Naive thymus-derived CD4-positive, alpha-beta T cell (primary cell): ENCODE measurements around the gene VPS9D1. TPM values are rescaled to one million over a fixed set of nuclear protein-coding genes. Genes with fewer than 3 reads are reported as not detected.

ENCODE experiments used
- ATAC-seq: fragments of 150-1000 bp; cut with Tn5 transposase; 2 replicates; pipeline ENCODE4 v1.10.0; 2021; ENCODE audit warnings: mild to moderate bottlenecking, moderate library complexity
- CTCF ChIA-PET: fragments of 350-600 bp; sonication (Branson Sonifier 250); formaldehyde crosslinking; loops from one replicate; lab custom pipeline; 2021; ENCODE audit warnings: antibody characterized with exemption; lab: Charles Lee
- POLR2A ChIA-PET: fragments of 350-600 bp; sonication (Branson Sonifier 250); formaldehyde crosslinking; loops from one replicate; lab custom pipeline; 2021; ENCODE audit warnings: antibody characterized with exemption, inconsistent platforms; lab: Charles Lee
- DNase-seq, 9 donors: peaks; one replicate each; pipeline versions ENCODE4 v3.0.0 to v3.0.0-alpha.2; 2020 to 2022; ENCODE audit warnings: mixed read lengths in 1 of 9
- H3K27ac ChIP-seq: one replicate; pipeline ENCODE4 v1.7.0; 2013; ENCODE audit warnings: mild to moderate bottlenecking, low read depth, low read length, moderate library complexity
- H3K27me3 ChIP-seq, 2 donors: one replicate each; pipeline ENCODE4 v1.7.0; 2013; ENCODE audit warnings: low read length in 2 of 2, mild to moderate bottlenecking in 2 of 2, moderate library complexity in 2 of 2; ENCODE audit not compliant: control insufficient read depth in 2 of 2, insufficient read depth in 2 of 2
- H3K36me3 ChIP-seq, 3 experiments: 1 replicate in 2 of 3; 2 replicates in 1 of 3; pipeline ENCODE4 v1.7.0; 2013; ENCODE audit warnings: low read length in 3 of 3, mild to moderate bottlenecking in 3 of 3, moderate library complexity in 1 of 3; ENCODE audit not compliant: insufficient read depth in 3 of 3, control insufficient read depth in 2 of 3
- H3K4me1 ChIP-seq, 2 donors: one replicate each; pipeline ENCODE4 v1.7.0; 2013; ENCODE audit warnings: low read length in 2 of 2, mild to moderate bottlenecking in 2 of 2, moderate library complexity in 1 of 2; ENCODE audit not compliant: control insufficient read depth in 2 of 2, insufficient read depth in 2 of 2
- H3K4me3 ChIP-seq: 2 replicates; pipeline ENCODE4 v1.7.0; 2013; ENCODE audit warnings: mild to moderate bottlenecking, low read length
- H3K9me3 ChIP-seq, 3 experiments: 1 replicate in 2 of 3; 2 replicates in 1 of 3; pipeline ENCODE4 v1.7.0; 2013; ENCODE audit warnings: low read length in 3 of 3; ENCODE audit not compliant: control insufficient read depth in 2 of 3
- H3K27ac Mint-ChIP-seq, 9 donors: one replicate each; pipeline ENCODE4 v1.8.0; 2020 to 2022; ENCODE audit warnings: mixed read lengths in 9 of 9, mild to moderate bottlenecking in 8 of 9, moderate library complexity in 5 of 9, inconsistent platforms in 2 of 9
- H3K27me3 Mint-ChIP-seq, 5 donors: one replicate each; pipeline ENCODE4 v1.8.0; 2021 to 2022; ENCODE audit warnings: mixed read lengths in 5 of 5, mild to moderate bottlenecking in 1 of 5
- H3K36me3 Mint-ChIP-seq, 5 donors: one replicate each; pipeline ENCODE4 v1.8.0; 2020 to 2022; ENCODE audit warnings: mixed read lengths in 5 of 5, mild to moderate bottlenecking in 3 of 5, inconsistent platforms in 1 of 5
- H3K4me1 Mint-ChIP-seq, 7 donors: one replicate each; pipeline ENCODE4 v1.8.0; 2020 to 2022; ENCODE audit warnings: mixed read lengths in 7 of 7, mild to moderate bottlenecking in 3 of 7, inconsistent platforms in 1 of 7
- H3K4me3 Mint-ChIP-seq, 10 donors: one replicate each; pipeline ENCODE4 v1.8.0; 2020 to 2022; ENCODE audit warnings: mild to moderate bottlenecking in 10 of 10, mixed read lengths in 10 of 10, moderate library complexity in 6 of 10, inconsistent platforms in 2 of 10
- H3K9me3 Mint-ChIP-seq, 11 donors: one replicate each; pipeline ENCODE4 v1.8.0; 2020 to 2022; ENCODE audit warnings: mixed read lengths in 11 of 11, mild to moderate bottlenecking in 4 of 11, inconsistent platforms in 1 of 11, moderate library complexity in 1 of 11
- intact Hi-C, 2 donors: fragments of 100-400 bp; cut with micrococcal nuclease; formaldehyde crosslinking; loops; one replicate each; pipeline ENCODE4 v1.15.1; 2023
- polyA plus RNA-seq, 2 donors: library from polyadenylated mRNA; unstranded; fragments of 300-500 nt; fragmentation: Illumina TruSeq; gene quantifications; one replicate each; pipeline ENCODE4 v1.2.3, GENCODE V29; 2021
- total RNA-seq, 6 experiments: library from RNA in 5 of 6; stranded (reverse) in 5 of 6; gene quantifications; 1 replicate in 5 of 6; 2 replicates in 1 of 6; pipeline ENCODE4 v1.2.3 and lab custom pipeline; 2021 to 2026

Gene VPS9D1
- total and polyA plus RNA-seq, 7 experiments from 2014 or later: 0.93 to 28.9 (median 11.9) TPM

DNA sequence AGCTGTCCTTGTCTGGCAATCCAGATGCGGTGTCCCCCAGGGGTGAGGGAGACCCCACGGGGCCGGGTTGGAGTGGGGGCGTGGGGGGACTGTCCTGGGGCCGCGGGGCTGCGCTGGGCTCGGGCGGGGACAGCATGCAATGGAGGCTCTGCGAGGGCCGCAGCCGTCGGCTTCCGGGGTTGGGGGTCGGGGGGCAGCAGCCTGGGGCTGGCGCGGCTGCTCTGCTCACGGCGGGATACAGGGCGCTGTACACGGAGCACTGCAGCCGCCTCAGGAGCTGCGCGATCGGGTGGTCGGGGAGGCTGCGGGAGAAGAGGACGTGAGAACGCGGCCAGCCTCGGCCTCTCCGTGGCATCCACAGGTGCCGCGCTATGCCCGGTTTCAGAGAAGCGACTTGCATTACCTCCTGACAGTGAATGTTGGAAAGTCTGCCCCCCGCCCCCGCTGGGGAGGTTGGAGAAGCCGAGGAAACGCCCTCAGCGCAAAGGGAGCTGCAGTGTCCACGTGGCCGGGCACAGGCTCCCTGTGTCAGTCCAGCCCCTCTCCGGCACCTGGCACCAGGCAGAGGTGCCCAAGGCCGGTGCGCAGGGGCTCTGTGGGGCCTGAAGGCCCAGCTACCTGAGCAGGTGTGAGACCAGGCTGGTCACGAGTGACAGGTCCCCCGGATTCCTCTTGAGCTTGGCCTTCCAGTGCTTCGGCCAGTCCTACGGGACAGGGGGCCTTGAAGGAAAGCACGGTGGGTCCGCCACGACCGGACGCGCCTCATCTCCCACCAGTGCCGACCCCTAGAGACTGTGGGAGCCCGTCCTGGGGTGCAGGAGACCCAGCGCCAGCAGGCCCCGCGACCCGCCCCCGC, 9.8 kb downstream of the VPS9D1 start:
- Mint-ChIP-seq H3K27ac (no peak overlapping the region), H3K36me3 (peaks cover 0 to 5% (median 0%) of the 10 kb centered on the region in 5 donors), H3K9me3 (no peaks in the 10 kb centered on the region), H3K4me1 (peaks cover 2 to 13% (median 6%) of the 10 kb centered on the region in 7 donors), H3K27me3 (no peaks in the 10 kb centered on the region), H3K4me3 (peak overlapping the region in 2 of 10 donors; percentile 21 to 78)
- no peak for ATAC-seq
- H3K4me3 ChIP-seq: no peak overlapping the region
- ChIA-PET POLR2A (interaction anchor here (1.3 to 1.4 kb wide), 2 partner anchors 13 to 31 kb away, joined by 3 to 9 read pairs; no protein-coding TSS in a partner anchor), CTCF (interaction anchor here (1.3 kb wide), 2 partner anchors 13 to 84 kb away, joined by 3 to 6 read pairs; no protein-coding TSS in a partner anchor)
- no peaks in the 10 kb centered on the region for H3K27me3 ChIP-seq
- DNase-seq: no peak
- no peak overlapping the region for H3K27ac ChIP-seq
- H3K9me3 ChIP-seq: no peaks in the 10 kb centered on the region
- peaks cover 0 to 11% of the 10 kb centered on the region in 2 donors for H3K4me1 ChIP-seq
- no peaks in the 10 kb centered on the region for H3K36me3 ChIP-seq
- intact Hi-C loops: loop anchor here (1.0 kb wide), 2 partner anchors 9 to 10 kb away; partner anchors contain the start of gene ZNF276 (in 2 of the 2)

GRCh38 chr16:89709716-89710432, 10.8 kb downstream of the VPS9D1 start:
- Mint-ChIP-seq H3K4me3 (peak overlapping the region in 6 of 10 donors; percentile 21 to 66 (median 52)), H3K36me3 (peaks cover 0 to 4% (median 0%) of the 10 kb centered on the region in 5 donors), H3K4me1 (peaks cover 4 to 15% (median 8%) of the 10 kb centered on the region in 7 donors), H3K27ac (no peak overlapping the region), H3K9me3 (no peaks in the 10 kb centered on the region), H3K27me3 (no peaks in the 10 kb centered on the region)
- Histone ChIP-seq H3K27me3 (no peaks in the 10 kb centered on the region), H3K27ac (no peak overlapping the region), H3K4me3 (no peak overlapping the region), H3K4me1 (peaks cover 0 to 12% of the 10 kb centered on the region in 2 donors), H3K9me3 (no peaks in the 10 kb centered on the region), H3K36me3 (no peaks in the 10 kb centered on the region)
- ATAC-seq (no peak), DNase-seq (no peak)
- ChIA-PET CTCF (interaction anchor here (1.1 to 1.3 kb wide), 3 partner anchors 14 to 85 kb away, joined by 3 to 6 read pairs (median 3); no protein-coding TSS in a partner anchor), POLR2A (interaction anchor here (1.3 to 1.4 kb wide), 2 partner anchors 14 to 32 kb away, joined by 3 to 9 read pairs; no protein-coding TSS in a partner anchor)
- intact Hi-C loops: loop anchor here in 1 of 2 donors (10.0 kb wide), 1 partner anchor 465 kb away; no protein-coding TSS in a partner anchor

- Histone ChIP-seq H3K4me3 (no peak overlapping the region), H3K4me1 (peaks cover 0 to 12% of the 10 kb centered on the region in 2 donors), H3K36me3 (no peaks in the 10 kb centered on the region), H3K27me3 (no peaks in the 10 kb centered on the region), H3K27ac (no peak overlapping the region), H3K9me3 (no peaks in the 10 kb centered on the region)
- Mint-ChIP-seq H3K4me1 (peaks cover 4 to 15% (median 7%) of the 10 kb centered on the region in 7 donors), H3K9me3 (no peaks in the 10 kb centered on the region), H3K27me3 (no peaks in the 10 kb centered on the region), H3K27ac (no peak overlapping the region), H3K36me3 (no peaks in the 10 kb centered on the region), H3K4me3 (no peak overlapping the region)
- DNase-seq (no peak), ATAC-seq (no peak)
- ChIA-PET POLR2A (interaction anchor here (1.0 to 1.4 kb wide), 2 partner anchors 8 to 14 kb away, joined by 3 to 6 read pairs; no protein-coding TSS in a partner anchor), CTCF (interaction anchor here (0.7 to 6.8 kb wide), 4 partner anchors 9 to 151 kb away, joined by 3 to 138 read pairs (median 3); no protein-coding TSS in a partner anchor)
- intact Hi-C loops: loop anchor here in 1 of 2 donors (10.0 kb wide), 1 partner anchor 464 kb away; no protein-coding TSS in a partner anchor
Observed at GRCh38 chr16:89709166-89709565, 11.5 kb downstream of the VPS9D1 start.

DNA sequence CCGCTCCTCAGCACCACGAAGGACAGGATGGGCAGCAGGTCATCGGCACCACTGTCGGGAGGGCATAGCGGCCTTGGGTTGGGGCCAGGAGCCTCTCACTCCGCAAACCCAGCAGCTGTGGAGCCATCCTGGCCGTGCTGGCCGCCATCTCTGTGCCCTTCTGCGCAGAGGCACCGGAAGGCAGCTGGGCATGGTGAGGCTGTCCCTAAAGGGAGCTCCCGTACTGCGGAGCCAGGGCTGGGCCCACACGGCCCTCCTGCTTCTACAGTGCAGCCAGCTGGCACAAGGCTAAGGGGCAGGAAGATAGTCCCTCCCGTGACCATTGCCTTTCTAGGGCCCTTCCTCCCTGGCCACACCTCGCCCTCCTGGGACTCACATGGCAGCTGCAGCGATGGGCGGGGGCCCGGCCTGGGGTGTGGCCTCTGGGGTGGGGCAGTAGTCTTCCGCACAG, 12.2 kb downstream of the VPS9D1 start:
- H3K27me3 Mint-ChIP-seq: no peaks in the 10 kb centered on the region
- no peaks in the 10 kb centered on the region for H3K27me3 ChIP-seq
- H3K9me3 ChIP-seq: no peaks in the 10 kb centered on the region
- no peaks in the 10 kb centered on the region for H3K36me3 ChIP-seq
- H3K27ac Mint-ChIP-seq: no peak overlapping the region
- peaks cover 4 to 15% (median 7%) of the 10 kb centered on the region in 7 donors for H3K4me1 Mint-ChIP-seq
- peaks cover 0 to 12% of the 10 kb centered on the region in 2 donors for H3K4me1 ChIP-seq
- H3K4me3 ChIP-seq: no peak overlapping the region
- H3K4me3 Mint-ChIP-seq: no peak overlapping the region
- intact Hi-C loops: loop anchor here in 1 of 2 donors (10.0 kb wide), 1 partner anchor 464 kb away; no protein-coding TSS in a partner anchor
- no peaks in the 10 kb centered on the region for H3K9me3 Mint-ChIP-seq
- DNase-seq: no peak
- no peaks in the 10 kb centered on the region for H3K36me3 Mint-ChIP-seq
- POLR2A ChIA-PET: interaction anchor here (0.6 to 1.4 kb wide), 3 partner anchors 9 to 15 kb away, joined by 3 to 6 read pairs (median 3); no protein-coding TSS in a partner anchor
- no peak overlapping the region for H3K27ac ChIP-seq
- CTCF ChIA-PET: interaction anchor here (0.7 to 6.8 kb wide), 6 partner anchors 8 to 152 kb away, joined by 3 to 138 read pairs (median 4); no protein-coding TSS in a partner anchor
- ATAC-seq: no peak

GRCh38 chr16:89707695-89708094, 13.0 kb downstream of the VPS9D1 start:
- no peaks in the 10 kb centered on the region for H3K9me3 Mint-ChIP-seq
- H3K4me3 ChIP-seq: no peak overlapping the region
- H3K27me3 ChIP-seq: no peaks in the 10 kb centered on the region
- no peaks in the 10 kb centered on the region for H3K36me3 Mint-ChIP-seq
- peaks cover 5 to 22% (median 9%) of the 10 kb centered on the region in 7 donors for H3K4me1 Mint-ChIP-seq
- ATAC-seq: no peak
- no peak overlapping the region for H3K4me3 Mint-ChIP-seq
- H3K27me3 Mint-ChIP-seq: no peaks in the 10 kb centered on the region
- DNase-seq: no peak
- H3K36me3 ChIP-seq: no peaks in the 10 kb centered on the region
- CTCF ChIA-PET: interaction anchor here (0.6 to 6.8 kb wide), 9 partner anchors 9 to 928 kb away, joined by 3 to 138 read pairs (median 4); partner anchors contain the start of gene TCF25
- H3K9me3 ChIP-seq: no peaks in the 10 kb centered on the region
- H3K4me1 ChIP-seq: peaks cover 0 to 14% of the 10 kb centered on the region in 2 donors
- POLR2A ChIA-PET: interaction anchor here (2.3 kb wide), 1 partner anchor 78 kb away, joined by 6 read pairs; no protein-coding TSS in a partner anchor
- H3K27ac Mint-ChIP-seq: no peak overlapping the region
- intact Hi-C loops: loop anchor here in 1 of 2 donors (10.0 kb wide), 1 partner anchor 463 kb away; no protein-coding TSS in a partner anchor
- H3K27ac ChIP-seq: no peak overlapping the region
